NOMO-1 treated with dmso at 0.1 percent for 144 hours (cell line): ENCODE data around the gene DCHS2.

Experiments used
- DNase-seq: peaks from one replicate; lab custom pipeline; 2025; ENCODE audit not compliant: unreplicated experiment; lab: John Stamatoyannopoulos, UW

DCHS2 gene

GRCh38 chr4:154320521-154320920 lies 171.1 kb downstream of the DCHS2 start:
- no peak for DNase-seq

GRCh38 chr4:154319736-154320135 lies 171.9 kb downstream of the DCHS2 start:
- DNase-seq = no peak

GRCh38 chr4:154317201-154317999 lies 174.2 kb downstream of the DCHS2 start:
- DNase-seq = no peak

GRCh38 chr4:154315741-154316140 lies 175.9 kb downstream of the DCHS2 start:
- no peak for DNase-seq

GRCh38 chr4:154314248-154314647 lies 177.4 kb downstream of the DCHS2 start:
- no peak for DNase-seq

- no peak for DNase-seq
Observed at GRCh38 chr4:154313004-154313585, 178.5 kb downstream of the DCHS2 start.

GRCh38 chr4:154312246-154312645 lies 179.4 kb downstream of the DCHS2 start:
- DNase-seq = no peak

GRCh38 chr4:154310578-154310977 lies 181.0 kb downstream of the DCHS2 start:
- no peak for DNase-seq

- DNase-seq = no peak
Observed at GRCh38 chr4:154308207-154308606, 183.4 kb downstream of the DCHS2 start.

- no peak for DNase-seq
Observed at GRCh38 chr4:154307451-154307850, 184.1 kb downstream of the DCHS2 start.

GRCh38 chr4:154305616-154306015 lies 186.0 kb downstream of the DCHS2 start:
- no peak for DNase-seq

GRCh38 chr4:154304679-154305078 lies 186.9 kb downstream of the DCHS2 start:
- DNase-seq = no peak

- no peak for DNase-seq
Observed at GRCh38 chr4:154294652-154295350, 196.8 kb downstream of the DCHS2 start.

- DNase-seq = no peak
Observed at GRCh38 chr4:154293427-154293826, 198.2 kb downstream of the DCHS2 start.

- no peak for DNase-seq
Observed at GRCh38 chr4:154292589-154292988, 199.0 kb downstream of the DCHS2 start.

GRCh38 chr4:154277172-154277571 lies 214.4 kb downstream of the DCHS2 start:
- no peak for DNase-seq

GRCh38 chr4:154276496-154276895 lies 215.1 kb downstream of the DCHS2 start:
- no peak for DNase-seq

GRCh38 chr4:154254999-154255398 lies 236.6 kb downstream of the DCHS2 start:
- no peak for DNase-seq

GRCh38 chr4:154234576-154234975 lies 257.0 kb downstream of the DCHS2 start:
- DNase-seq = no peak

- no peak for DNase-seq
Observed at GRCh38 chr4:154231806-154232478, 259.7 kb downstream of the DCHS2 start.

GRCh38 chr4:154230723-154231122 lies 260.9 kb downstream of the DCHS2 start:
- no peak for DNase-seq

- DNase-seq = no peak
Observed at GRCh38 chr4:154230091-154230490, 261.5 kb downstream of the DCHS2 start.
